ENCODE measurements around the gene CHN1.
A peak's percentile ranks its signal among the peaks of the same experiment; 100 is the strongest.

The CHN1 gene

DNA sequence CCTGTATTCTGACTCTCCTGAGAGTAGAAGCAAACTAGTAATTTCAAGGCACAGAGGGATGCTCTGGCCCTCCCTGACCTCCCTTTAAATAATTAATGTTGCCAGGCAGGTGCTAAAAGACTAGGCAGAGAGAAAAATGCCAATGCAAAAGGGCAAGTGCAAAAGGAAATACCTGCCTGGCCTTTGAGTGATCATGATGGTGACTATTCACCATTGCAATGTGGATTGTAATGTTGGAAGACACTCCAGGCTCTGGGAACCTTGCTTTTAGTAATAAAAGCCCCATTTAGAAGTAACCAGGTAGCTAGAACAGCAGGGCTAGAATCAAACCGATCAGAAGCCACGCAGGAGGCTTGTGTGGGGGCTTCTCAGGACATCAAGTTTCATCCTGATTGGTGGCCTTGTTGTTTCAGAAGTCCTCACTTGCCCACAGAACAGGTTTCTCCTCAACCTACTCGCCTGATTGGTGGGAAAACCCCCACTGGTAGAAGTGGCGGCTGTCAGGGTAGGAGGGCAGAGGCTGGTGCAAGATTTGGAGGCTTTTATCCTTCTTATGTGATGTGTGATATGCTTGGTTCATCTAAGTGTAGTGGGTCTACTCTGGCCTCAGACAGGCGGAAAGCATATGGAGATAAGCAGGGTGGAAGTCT is 224.9 kb downstream of the CHN1 start:
- Histone ChIP-seq H3K36me3 (ENCODE audit: control insufficient read depth in 1 of 2, insufficient read depth in 2 of 2, low read length in 2 of 2) (no peaks in the 10 kb centered on the region), H2AFZ (ENCODE audit: insufficient read depth, low read length, poor library complexity) (no peak overlapping the region), H3K9me3 (ENCODE audit: insufficient read depth, low read depth, low read length) (no peaks in the 10 kb centered on the region), H3K27me3 (ENCODE audit: insufficient read depth, low read length) (no peaks in the 10 kb centered on the region), H3K23ac (ENCODE audit: low read length) (no peak overlapping the region), H3K18ac (ENCODE audit: low read length) (no peak overlapping the region), H4K12ac (ENCODE audit: low read depth, low read length) (no peak overlapping the region), H3K4me3 (ENCODE audit: low read depth, low read length) (no peak overlapping the region), H3K14ac (ENCODE audit: low read length) (no peak overlapping the region), H3K4ac (ENCODE audit: low read depth, low read length) (no peak overlapping the region), H4K8ac (ENCODE audit: low read depth, low read length) (no peak overlapping the region), H2BK120ac (ENCODE audit: insufficient read depth, low read length, poor library complexity) (no peak overlapping the region), H4K91ac (ENCODE audit: low read depth, low read length) (no peak overlapping the region), H3K4me1 (ENCODE audit: control insufficient read depth in 1 of 2, insufficient read depth in 2 of 2, low read length in 2 of 2) (peaks cover 5 to 7% of the 10 kb centered on the region in 2 experiments), H2BK12ac (ENCODE audit: low read length) (no peak overlapping the region), H3K4me2 (ENCODE audit: low read length) (no peak overlapping the region), H3K27ac (ENCODE audit: low read depth, low read length) (no peak overlapping the region), H3K9ac (ENCODE audit: low read length) (no peak overlapping the region), H2AK5ac (ENCODE audit: low read length) (no peak overlapping the region), H2BK5ac (ENCODE audit: low read depth, low read length, poor library complexity) (no peak overlapping the region), H3K79me1 (ENCODE audit: low read length) (peaks cover 3% of the 10 kb centered on the region), H3K79me2 (ENCODE audit: control insufficient read depth, insufficient read depth, low read length, poor library complexity) (no peaks in the 10 kb centered on the region)
- WGBS (ENCODE audit: extremely low coverage, insufficient coverage, insufficient read length), result no CpG with 5 or more reads among the region's 5 CpGs
- peak; percentile 18 to 71 for DNase-seq

DNA sequence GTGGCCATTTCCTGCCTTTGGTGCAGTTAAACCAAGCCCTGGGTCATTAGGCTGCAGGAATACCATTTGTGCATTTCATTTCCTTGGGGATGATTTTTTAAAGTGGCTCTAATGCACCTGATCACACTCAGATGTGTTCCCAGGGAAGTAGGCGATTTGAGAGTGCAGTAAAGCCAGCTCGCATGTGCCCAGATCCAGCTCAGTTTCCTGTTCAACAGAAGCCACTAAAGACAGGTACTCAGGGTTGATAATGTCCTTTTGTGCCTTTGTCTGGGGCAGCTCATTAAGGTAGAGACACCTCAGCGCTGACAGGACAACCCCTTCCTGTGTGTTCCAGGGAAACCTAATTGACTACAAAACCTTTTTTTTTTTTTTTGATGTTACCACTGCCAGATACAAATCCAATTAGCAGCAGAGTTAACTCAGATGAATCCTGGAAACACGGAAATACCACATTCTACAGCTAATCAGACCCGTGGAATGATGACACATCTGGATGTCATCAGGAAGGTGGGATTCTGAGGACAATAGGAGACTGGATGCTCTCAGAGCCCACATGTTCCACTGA is 225.7 kb downstream of the CHN1 start:
- no peaks in the 10 kb centered on the region for H3K36me3 ChIP-seq (ENCODE audit: control insufficient read depth in 1 of 2, insufficient read depth in 2 of 2, low read length in 2 of 2)
- no peak overlapping the region for H2AFZ ChIP-seq (ENCODE audit: insufficient read depth, low read length, poor library complexity)
- peaks cover 5 to 7% of the 10 kb centered on the region in 2 experiments for H3K4me1 ChIP-seq (ENCODE audit: control insufficient read depth in 1 of 2, insufficient read depth in 2 of 2, low read length in 2 of 2)
- H3K9ac ChIP-seq (ENCODE audit: low read length), result no peak overlapping the region
- H4K12ac ChIP-seq (ENCODE audit: low read depth, low read length), result no peak overlapping the region
- H2AK5ac ChIP-seq (ENCODE audit: low read length), result no peak overlapping the region
- no peaks in the 10 kb centered on the region for H3K9me3 ChIP-seq (ENCODE audit: insufficient read depth, low read depth, low read length)
- peak in 1 of 2 donors; percentile 38 for DNase-seq
- no peak overlapping the region for H3K4me2 ChIP-seq (ENCODE audit: low read length)
- no CpG with 5 or more reads among the region's 5 CpGs for WGBS (ENCODE audit: extremely low coverage, insufficient coverage, insufficient read length)
- no peak overlapping the region for H3K14ac ChIP-seq (ENCODE audit: low read length)
- H4K91ac ChIP-seq (ENCODE audit: low read depth, low read length), result no peak overlapping the region
- H3K79me2 ChIP-seq (ENCODE audit: control insufficient read depth, insufficient read depth, low read length, poor library complexity), result no peaks in the 10 kb centered on the region
- no peak overlapping the region for H2BK120ac ChIP-seq (ENCODE audit: insufficient read depth, low read length, poor library complexity)
- H3K27me3 ChIP-seq (ENCODE audit: insufficient read depth, low read length), result no peaks in the 10 kb centered on the region
- H3K23ac ChIP-seq (ENCODE audit: low read length), result no peak overlapping the region
- H4K8ac ChIP-seq (ENCODE audit: low read depth, low read length), result no peak overlapping the region
- no peak overlapping the region for H3K4me3 ChIP-seq (ENCODE audit: low read depth, low read length)
- H3K79me1 ChIP-seq (ENCODE audit: low read length), result peaks cover 3% of the 10 kb centered on the region
- H2BK5ac ChIP-seq (ENCODE audit: low read depth, low read length, poor library complexity), result no peak overlapping the region
- H3K27ac ChIP-seq (ENCODE audit: low read depth, low read length), result no peak overlapping the region
- no peak overlapping the region for H3K18ac ChIP-seq (ENCODE audit: low read length)
- H3K4ac ChIP-seq (ENCODE audit: low read depth, low read length), result no peak overlapping the region
- peak overlapping the region; percentile 7 for H2BK12ac ChIP-seq (ENCODE audit: low read length)

GRCh38 chr2:174778085-174778981 is 226.8 kb downstream of the CHN1 start:
- Histone ChIP-seq H3K9me3 (ENCODE audit: insufficient read depth, low read depth, low read length) (no peaks in the 10 kb centered on the region), H2BK12ac (ENCODE audit: low read length) (no peak overlapping the region), H3K18ac (ENCODE audit: low read length) (no peak overlapping the region), H3K4me3 (ENCODE audit: low read depth, low read length) (no peak overlapping the region), H4K91ac (ENCODE audit: low read depth, low read length) (no peak overlapping the region), H2BK120ac (ENCODE audit: insufficient read depth, low read length, poor library complexity) (peak overlapping the region; percentile 16), H3K36me3 (ENCODE audit: control insufficient read depth in 1 of 2, insufficient read depth in 2 of 2, low read length in 2 of 2) (no peaks in the 10 kb centered on the region), H3K79me2 (ENCODE audit: control insufficient read depth, insufficient read depth, low read length, poor library complexity) (no peaks in the 10 kb centered on the region), H2AFZ (ENCODE audit: insufficient read depth, low read length, poor library complexity) (no peak overlapping the region), H3K9ac (ENCODE audit: low read length) (no peak overlapping the region), H3K14ac (ENCODE audit: low read length) (peak overlapping the region; percentile 15), H3K4ac (ENCODE audit: low read depth, low read length) (no peak overlapping the region), H3K27me3 (ENCODE audit: insufficient read depth, low read length) (no peaks in the 10 kb centered on the region), H3K27ac (ENCODE audit: low read depth, low read length) (no peak overlapping the region), H2BK5ac (ENCODE audit: low read depth, low read length, poor library complexity) (no peak overlapping the region), H4K8ac (ENCODE audit: low read depth, low read length) (no peak overlapping the region), H3K79me1 (ENCODE audit: low read length) (peaks cover 3% of the 10 kb centered on the region), H3K4me2 (ENCODE audit: low read length) (no peak overlapping the region), H3K4me1 (ENCODE audit: control insufficient read depth in 1 of 2, insufficient read depth in 2 of 2, low read length in 2 of 2) (peaks cover 5 to 7% of the 10 kb centered on the region in 2 experiments), H2AK5ac (ENCODE audit: low read length) (no peak overlapping the region), H3K23ac (ENCODE audit: low read length) (no peak overlapping the region), H4K12ac (ENCODE audit: low read depth, low read length) (no peak overlapping the region)
- no CpG with 5 or more reads among the region's 13 CpGs for WGBS (ENCODE audit: extremely low coverage, insufficient coverage, insufficient read length)
- peak; percentile 45 to 50 for DNase-seq

DNA sequence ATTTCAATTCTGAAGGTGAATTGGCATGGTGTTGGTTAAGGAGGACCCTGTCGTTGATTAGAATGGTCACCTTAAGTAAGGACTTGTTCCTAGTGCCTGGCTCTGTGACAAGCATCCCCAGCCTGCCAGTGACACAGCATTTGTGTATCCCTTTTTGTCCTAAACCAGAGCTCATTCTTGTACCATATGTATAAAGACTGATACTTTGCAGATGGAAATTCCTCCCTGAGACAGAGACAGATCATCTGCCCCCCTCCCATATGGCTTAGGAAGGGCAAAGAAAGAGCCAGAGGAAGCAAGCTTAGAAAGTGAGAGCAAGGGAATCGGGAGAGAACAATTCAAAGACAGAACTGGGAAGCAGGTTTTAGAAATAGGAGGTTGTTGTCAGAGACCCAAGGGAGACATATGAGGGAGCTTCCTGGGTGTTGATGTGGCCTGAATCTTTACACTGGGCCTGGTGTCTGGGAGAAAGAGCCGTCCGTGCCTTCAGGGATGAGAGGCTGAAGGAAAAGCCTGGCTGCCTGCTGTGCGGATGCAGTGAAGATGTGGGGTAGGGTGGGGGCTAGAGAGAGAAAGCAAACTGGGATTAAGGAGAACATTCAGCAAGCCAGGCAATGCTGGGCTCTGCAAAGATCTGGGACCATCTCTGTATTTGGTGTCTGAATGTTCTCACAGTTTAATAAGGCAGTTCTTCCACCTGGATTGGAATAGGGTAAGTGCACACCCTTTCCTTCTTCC is 227.7 kb downstream of the CHN1 start:
- no peak overlapping the region for H3K4ac ChIP-seq (ENCODE audit: low read depth, low read length)
- no peak overlapping the region for H4K91ac ChIP-seq (ENCODE audit: low read depth, low read length)
- H2AK5ac ChIP-seq (ENCODE audit: low read length), result no peak overlapping the region
- peaks cover 5 to 7% of the 10 kb centered on the region in 2 experiments for H3K4me1 ChIP-seq (ENCODE audit: control insufficient read depth in 1 of 2, insufficient read depth in 2 of 2, low read length in 2 of 2)
- H4K8ac ChIP-seq (ENCODE audit: low read depth, low read length), result no peak overlapping the region
- no peaks in the 10 kb centered on the region for H3K9me3 ChIP-seq (ENCODE audit: insufficient read depth, low read depth, low read length)
- no peak overlapping the region for H2AFZ ChIP-seq (ENCODE audit: insufficient read depth, low read length, poor library complexity)
- no peak overlapping the region for H3K4me3 ChIP-seq (ENCODE audit: low read depth, low read length)
- H3K18ac ChIP-seq (ENCODE audit: low read length), result no peak overlapping the region
- no peaks in the 10 kb centered on the region for H3K36me3 ChIP-seq (ENCODE audit: control insufficient read depth in 1 of 2, insufficient read depth in 2 of 2, low read length in 2 of 2)
- no peak overlapping the region for H2BK5ac ChIP-seq (ENCODE audit: low read depth, low read length, poor library complexity)
- no peaks in the 10 kb centered on the region for H3K27me3 ChIP-seq (ENCODE audit: insufficient read depth, low read length)
- H2BK120ac ChIP-seq (ENCODE audit: insufficient read depth, low read length, poor library complexity), result no peak overlapping the region
- no peaks in the 10 kb centered on the region for H3K79me2 ChIP-seq (ENCODE audit: control insufficient read depth, insufficient read depth, low read length, poor library complexity)
- peaks cover 6% of the 10 kb centered on the region for H3K79me1 ChIP-seq (ENCODE audit: low read length)
- no peak overlapping the region for H4K12ac ChIP-seq (ENCODE audit: low read depth, low read length)
- WGBS (ENCODE audit: extremely low coverage, insufficient coverage, insufficient read length), result no CpG with 5 or more reads among the region's 5 CpGs
- H3K14ac ChIP-seq (ENCODE audit: low read length), result no peak overlapping the region
- no peak overlapping the region for H3K23ac ChIP-seq (ENCODE audit: low read length)
- no peak overlapping the region for H3K9ac ChIP-seq (ENCODE audit: low read length)
- no peak overlapping the region for H3K27ac ChIP-seq (ENCODE audit: low read depth, low read length)
- no peak overlapping the region for H3K4me2 ChIP-seq (ENCODE audit: low read length)
- no peak overlapping the region for H2BK12ac ChIP-seq (ENCODE audit: low read length)
- no peak for DNase-seq
